Adrenal gland (tissue), 5 donors: ENCODE results near the gene PGAM5.

ENCODE experiments used
- POLR2A ChIP-seq, 2 donors: fragments of 450-650 bp; IDR thresholded peaks; one replicate each; pipeline ENCODE4 v1.6.1; 2017; ENCODE audit warnings: antibody characterized with exemption in 2 of 2, mild to moderate bottlenecking in 2 of 2, moderate library complexity in 1 of 2
- TF ChIP-seq, protein P1 (sequence below), 6 experiments: fragments of 450-650 bp in 4 of 6; fragments of 200-600 bp in 2 of 6; sonication (generic) in 1 of 6; IDR thresholded peaks; 1 replicate in 5 of 6; 2 replicates in 1 of 6; pipeline versions ENCODE4 v1.5.1 to v1.8.0; 2016 to 2021; ENCODE audit warnings: antibody characterized with exemption in 6 of 6, mild to moderate bottlenecking in 2 of 6, moderate library complexity in 1 of 6
- donor health status: DM: no; HTN: no; CAD: no.

GRCh38 chr12:132710405-132711079 lies at the start of gene PGAM5:
- TF ChIP-seq, protein P1, sequence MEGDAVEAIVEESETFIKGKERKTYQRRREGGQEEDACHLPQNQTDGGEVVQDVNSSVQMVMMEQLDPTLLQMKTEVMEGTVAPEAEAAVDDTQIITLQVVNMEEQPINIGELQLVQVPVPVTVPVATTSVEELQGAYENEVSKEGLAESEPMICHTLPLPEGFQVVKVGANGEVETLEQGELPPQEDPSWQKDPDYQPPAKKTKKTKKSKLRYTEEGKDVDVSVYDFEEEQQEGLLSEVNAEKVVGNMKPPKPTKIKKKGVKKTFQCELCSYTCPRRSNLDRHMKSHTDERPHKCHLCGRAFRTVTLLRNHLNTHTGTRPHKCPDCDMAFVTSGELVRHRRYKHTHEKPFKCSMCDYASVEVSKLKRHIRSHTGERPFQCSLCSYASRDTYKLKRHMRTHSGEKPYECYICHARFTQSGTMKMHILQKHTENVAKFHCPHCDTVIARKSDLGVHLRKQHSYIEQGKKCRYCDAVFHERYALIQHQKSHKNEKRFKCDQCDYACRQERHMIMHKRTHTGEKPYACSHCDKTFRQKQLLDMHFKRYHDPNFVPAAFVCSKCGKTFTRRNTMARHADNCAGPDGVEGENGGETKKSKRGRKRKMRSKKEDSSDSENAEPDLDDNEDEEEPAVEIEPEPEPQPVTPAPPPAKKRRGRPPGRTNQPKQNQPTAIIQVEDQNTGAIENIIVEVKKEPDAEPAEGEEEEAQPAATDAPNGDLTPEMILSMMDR (IDR thresholded peaks at IDR 0.05), result peak in 1 of 6 experiments; percentile 3
- peak; percentile 52 to 63 for TF ChIP-seq POLR2A (IDR thresholded peaks at IDR 0.05)
